GM12878 (cell line): ENCODE measurements around the gene OR6N1.

Experiments used
- BHLHE40 ChIP-seq, 2 experiments: fragments of 450-650 bp in 1 of 2; IDR thresholded peaks; 2 replicates each; pipeline ENCODE4 v1.6.1; 2011 to 2017; ENCODE audit warnings: low read depth in 2 of 2, borderline replicate concordance in 1 of 2, improper control_type of control experiment in 1 of 2, low read length in 1 of 2, mild to moderate bottlenecking in 1 of 2
- CHD2 ChIP-seq: IDR thresholded peaks from 2 replicates; pipeline ENCODE4 v1.6.1; 2011; ENCODE audit warnings: low read depth, low read length, improper control_type of control experiment, borderline replicate concordance
- EGR1 ChIP-seq, 2 experiments: IDR thresholded peaks; 1 replicate in 1 of 2; 2 replicates in 1 of 2; pipeline ENCODE4 v1.6.1; 2011 to 2012; ENCODE audit warnings: low read depth in 2 of 2, low read length in 2 of 2, borderline replicate concordance in 1 of 2, mild to moderate bottlenecking in 1 of 2, moderate library complexity in 1 of 2
- GABPA ChIP-seq: IDR thresholded peaks from 2 replicates; pipeline ENCODE4 v1.6.1; 2014; ENCODE audit warnings: antibody characterized with exemption, low read depth, mild to moderate bottlenecking, inconsistent platforms
- MXI1 ChIP-seq: fragments of 150-350 bp; IDR thresholded peaks from 2 replicates; pipeline ENCODE4 v1.6.1; 2011; ENCODE audit warnings: low read depth, mild to moderate bottlenecking, inconsistent platforms, low read length, improper control_type of control experiment
- POLR2A ChIP-seq: IDR thresholded peaks from 2 replicates; pipeline ENCODE4 v1.6.1; 2011; ENCODE audit warnings: low read depth, mild to moderate bottlenecking, low read length
- ZBED1 ChIP-seq: IDR thresholded peaks from 2 replicates; pipeline ENCODE4 v1.6.1; 2016; ENCODE audit warnings: borderline replicate concordance
- ZNF274 ChIP-seq: IDR thresholded peaks from one replicate; pipeline ENCODE4 v1.8.0; 2011; ENCODE audit not compliant: insufficient read length, insufficient read depth
- TF ChIP-seq, protein P1 (sequence below): IDR thresholded peaks from 2 replicates; pipeline ENCODE4 v1.6.1; 2012; ENCODE audit warnings: low read depth, low read length, improper control_type of control experiment
- TF ChIP-seq, protein P2 (sequence below): IDR thresholded peaks from 2 replicates; pipeline ENCODE4 v1.6.1; 2012; ENCODE audit warnings: mild to moderate bottlenecking, low read depth, low read length
- TF ChIP-seq, protein P3 (sequence below), 3 experiments: IDR thresholded peaks in 2 of 3; conservative IDR thresholded peaks in 1 of 3; 2 replicates each; pipeline ENCODE4 v1.5.1; 2011; ENCODE audit warnings: low read depth in 3 of 3, low read length in 3 of 3, mild to moderate bottlenecking in 3 of 3, control low read depth in 2 of 3, moderate library complexity in 2 of 3, inconsistent platforms in 1 of 3, mixed read lengths in 1 of 3; ENCODE audit not compliant: control insufficient read depth in 2 of 3, insufficient read depth in 1 of 3; ENCODE audit errors: extremely low read depth in 1 of 3

DNA sequence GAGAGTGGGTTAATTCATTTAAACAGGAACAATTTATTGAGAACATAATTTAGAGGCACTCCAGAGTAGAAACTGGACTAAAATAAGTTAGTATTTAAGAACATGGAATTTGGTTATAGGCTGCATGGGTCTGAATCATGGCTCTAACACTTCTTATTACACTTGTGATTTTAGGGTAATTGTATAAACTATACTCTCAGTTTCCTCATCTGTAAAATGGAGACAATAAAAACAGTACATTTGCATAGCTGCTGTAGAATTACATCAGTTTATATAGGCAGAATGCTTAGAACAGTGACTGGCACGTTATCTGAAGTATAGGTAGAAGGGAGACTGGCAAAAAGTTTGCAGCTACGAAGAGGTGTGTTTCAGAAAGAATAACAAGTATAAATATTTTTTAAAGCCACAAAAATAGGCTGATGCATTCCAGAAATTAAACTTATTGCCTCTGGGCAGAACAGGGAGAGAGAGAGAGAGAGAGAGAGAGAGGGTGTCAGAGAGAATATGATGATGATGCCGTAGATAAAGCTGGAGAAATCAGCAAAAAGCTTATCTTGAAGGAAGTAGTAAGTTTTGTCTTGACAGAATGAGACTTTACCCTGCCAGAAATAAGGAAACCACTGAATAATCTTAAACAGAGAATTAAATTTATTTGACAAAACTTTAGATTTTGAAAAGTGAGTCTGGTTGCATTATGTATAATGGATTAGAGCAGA, 43.3 kb downstream of the OR6N1 start:
- TF ChIP-seq GABPA = no peak
- TF ChIP-seq ZNF274 = no peak
- TF ChIP-seq BHLHE40 (IDR thresholded peaks at IDR 0.05; ENCODE audit: borderline replicate concordance in 1 of 2, low read depth in 2 of 2, low read length in 1 of 2) = no peak
- TF ChIP-seq, protein P1, sequence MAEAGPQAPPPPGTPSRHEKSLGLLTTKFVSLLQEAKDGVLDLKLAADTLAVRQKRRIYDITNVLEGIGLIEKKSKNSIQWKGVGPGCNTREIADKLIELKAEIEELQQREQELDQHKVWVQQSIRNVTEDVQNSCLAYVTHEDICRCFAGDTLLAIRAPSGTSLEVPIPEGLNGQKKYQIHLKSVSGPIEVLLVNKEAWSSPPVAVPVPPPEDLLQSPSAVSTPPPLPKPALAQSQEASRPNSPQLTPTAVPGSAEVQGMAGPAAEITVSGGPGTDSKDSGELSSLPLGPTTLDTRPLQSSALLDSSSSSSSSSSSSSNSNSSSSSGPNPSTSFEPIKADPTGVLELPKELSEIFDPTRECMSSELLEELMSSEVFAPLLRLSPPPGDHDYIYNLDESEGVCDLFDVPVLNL = no peak
- TF ChIP-seq EGR1 (IDR thresholded peaks at IDR 0.05; ENCODE audit: borderline replicate concordance in 1 of 2, low read depth in 2 of 2, low read length in 2 of 2) = no peak
- TF ChIP-seq, protein P2, sequence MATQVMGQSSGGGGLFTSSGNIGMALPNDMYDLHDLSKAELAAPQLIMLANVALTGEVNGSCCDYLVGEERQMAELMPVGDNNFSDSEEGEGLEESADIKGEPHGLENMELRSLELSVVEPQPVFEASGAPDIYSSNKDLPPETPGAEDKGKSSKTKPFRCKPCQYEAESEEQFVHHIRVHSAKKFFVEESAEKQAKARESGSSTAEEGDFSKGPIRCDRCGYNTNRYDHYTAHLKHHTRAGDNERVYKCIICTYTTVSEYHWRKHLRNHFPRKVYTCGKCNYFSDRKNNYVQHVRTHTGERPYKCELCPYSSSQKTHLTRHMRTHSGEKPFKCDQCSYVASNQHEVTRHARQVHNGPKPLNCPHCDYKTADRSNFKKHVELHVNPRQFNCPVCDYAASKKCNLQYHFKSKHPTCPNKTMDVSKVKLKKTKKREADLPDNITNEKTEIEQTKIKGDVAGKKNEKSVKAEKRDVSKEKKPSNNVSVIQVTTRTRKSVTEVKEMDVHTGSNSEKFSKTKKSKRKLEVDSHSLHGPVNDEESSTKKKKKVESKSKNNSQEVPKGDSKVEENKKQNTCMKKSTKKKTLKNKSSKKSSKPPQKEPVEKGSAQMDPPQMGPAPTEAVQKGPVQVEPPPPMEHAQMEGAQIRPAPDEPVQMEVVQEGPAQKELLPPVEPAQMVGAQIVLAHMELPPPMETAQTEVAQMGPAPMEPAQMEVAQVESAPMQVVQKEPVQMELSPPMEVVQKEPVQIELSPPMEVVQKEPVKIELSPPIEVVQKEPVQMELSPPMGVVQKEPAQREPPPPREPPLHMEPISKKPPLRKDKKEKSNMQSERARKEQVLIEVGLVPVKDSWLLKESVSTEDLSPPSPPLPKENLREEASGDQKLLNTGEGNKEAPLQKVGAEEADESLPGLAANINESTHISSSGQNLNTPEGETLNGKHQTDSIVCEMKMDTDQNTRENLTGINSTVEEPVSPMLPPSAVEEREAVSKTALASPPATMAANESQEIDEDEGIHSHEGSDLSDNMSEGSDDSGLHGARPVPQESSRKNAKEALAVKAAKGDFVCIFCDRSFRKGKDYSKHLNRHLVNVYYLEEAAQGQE = no peak
- TF ChIP-seq CHD2 = no peak
- TF ChIP-seq, protein P3, sequence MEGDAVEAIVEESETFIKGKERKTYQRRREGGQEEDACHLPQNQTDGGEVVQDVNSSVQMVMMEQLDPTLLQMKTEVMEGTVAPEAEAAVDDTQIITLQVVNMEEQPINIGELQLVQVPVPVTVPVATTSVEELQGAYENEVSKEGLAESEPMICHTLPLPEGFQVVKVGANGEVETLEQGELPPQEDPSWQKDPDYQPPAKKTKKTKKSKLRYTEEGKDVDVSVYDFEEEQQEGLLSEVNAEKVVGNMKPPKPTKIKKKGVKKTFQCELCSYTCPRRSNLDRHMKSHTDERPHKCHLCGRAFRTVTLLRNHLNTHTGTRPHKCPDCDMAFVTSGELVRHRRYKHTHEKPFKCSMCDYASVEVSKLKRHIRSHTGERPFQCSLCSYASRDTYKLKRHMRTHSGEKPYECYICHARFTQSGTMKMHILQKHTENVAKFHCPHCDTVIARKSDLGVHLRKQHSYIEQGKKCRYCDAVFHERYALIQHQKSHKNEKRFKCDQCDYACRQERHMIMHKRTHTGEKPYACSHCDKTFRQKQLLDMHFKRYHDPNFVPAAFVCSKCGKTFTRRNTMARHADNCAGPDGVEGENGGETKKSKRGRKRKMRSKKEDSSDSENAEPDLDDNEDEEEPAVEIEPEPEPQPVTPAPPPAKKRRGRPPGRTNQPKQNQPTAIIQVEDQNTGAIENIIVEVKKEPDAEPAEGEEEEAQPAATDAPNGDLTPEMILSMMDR (IDR thresholded peaks at IDR 0.05 in 2 of 3, conservative IDR thresholded peaks at IDR 0.05 in 1 of 3; ENCODE audit: control insufficient read depth in 2 of 3, extremely low read depth in 1 of 3, insufficient read depth in 1 of 3, low read depth in 3 of 3, low read length in 3 of 3) = no peak
- TF ChIP-seq MXI1 = no peak
- no peak for TF ChIP-seq ZBED1
- TF ChIP-seq POLR2A = no peak
